WTC11 (cell line): ENCODE data around the gene ADAM33. TPM values are rescaled to one million over a fixed set of nuclear protein-coding genes. Genes with fewer than 3 reads are reported as not detected.

ENCODE experiments used
- ATAC-seq: fragments of 200-7000 bp; cut with Tn5 transposase; 2 replicates; pipeline ENCODE4 v1.10.0; 2021; ENCODE audit warnings: mild to moderate bottlenecking, moderate library complexity
- CTCF ChIA-PET: fragments of 300-600 bp; sonication (Branson Sonifier 250); formaldehyde crosslinking; loops from one replicate; lab custom pipeline; 2021; ENCODE audit warnings: antibody characterized with exemption; lab: Charles Lee
- POLR2A ChIA-PET: fragments of 350-600 bp; sonication (Branson Sonifier 250); formaldehyde crosslinking; loops from one replicate; lab custom pipeline; 2021; ENCODE audit warnings: antibody characterized with exemption; lab: Charles Lee
- DNase-seq: peaks from one replicate; pipeline ENCODE4 v3.0.0; 2021; ENCODE audit warnings: low spot score
- H3K27ac Mint-ChIP-seq: 2 replicates; pipeline ENCODE4 v1.8.0; 2021; ENCODE audit warnings: mixed read lengths
- H3K27me3 Mint-ChIP-seq: 2 replicates; pipeline ENCODE4 v1.8.0; 2021; ENCODE audit warnings: low read depth, mild to moderate bottlenecking, moderate library complexity, mixed read lengths
- H3K36me3 Mint-ChIP-seq: 2 replicates; pipeline ENCODE4 v1.8.0; 2021; ENCODE audit warnings: mixed read lengths
- H3K4me1 Mint-ChIP-seq: 2 replicates; pipeline ENCODE4 v1.8.0; 2022; ENCODE audit warnings: mixed read lengths
- H3K4me3 Mint-ChIP-seq: 2 replicates; pipeline ENCODE4 v1.8.0; 2021; ENCODE audit warnings: mild to moderate bottlenecking, moderate library complexity, mixed read lengths
- H3K9me3 Mint-ChIP-seq: 2 replicates; pipeline ENCODE4 v1.8.0; 2021; ENCODE audit warnings: mixed read lengths
- AFF4 ChIP-seq: sonication (generic); formaldehyde crosslinking; IDR thresholded peaks from 2 replicates; pipeline ENCODE4 v1.8.1; 2023; ENCODE audit warnings: mild to moderate bottlenecking, missing genetic modification reagents, borderline replicate concordance
- ATF1 ChIP-seq: sonication (generic); formaldehyde crosslinking; IDR thresholded peaks from 2 replicates; pipeline ENCODE4 v1.8.1; 2023; ENCODE audit warnings: mild to moderate bottlenecking, moderate library complexity, missing genetic modification reagents
- CBFB ChIP-seq: sonication (generic); formaldehyde crosslinking; IDR thresholded peaks from 2 replicates; pipeline ENCODE4 v1.8.1; 2022; ENCODE audit warnings: mild to moderate bottlenecking, low read depth, missing genetic modification reagents
- E2F4 ChIP-seq: sonication (generic); formaldehyde crosslinking; IDR thresholded peaks from 2 replicates; pipeline ENCODE4 v1.8.1; 2022; ENCODE audit warnings: low read depth, mild to moderate bottlenecking, moderate library complexity, missing genetic modification reagents, borderline replicate concordance
- ELF4 ChIP-seq: sonication (generic); formaldehyde crosslinking; IDR thresholded peaks from 2 replicates; pipeline ENCODE4 v1.8.1; 2022; ENCODE audit warnings: low read depth, mild to moderate bottlenecking, moderate library complexity, missing genetic modification reagents
- FOXJ3 ChIP-seq: sonication (generic); formaldehyde crosslinking; IDR thresholded peaks from 2 replicates; pipeline ENCODE4 v1.9.0; 2021; ENCODE audit warnings: missing genetic modification reagents, mild to moderate bottlenecking, borderline replicate concordance
- FOXK1 ChIP-seq: sonication (generic); formaldehyde crosslinking; IDR thresholded peaks from 2 replicates; pipeline ENCODE4 v1.8.0; 2022; ENCODE audit warnings: mild to moderate bottlenecking, moderate library complexity, missing genetic modification reagents
- HMGA2 ChIP-seq: fragments of 250-450 bp; sonication (Bioruptor Pico); IDR thresholded peaks from 2 replicates; pipeline ENCODE4 v1.4.0; 2021; ENCODE audit warnings: mild to moderate bottlenecking, moderate library complexity
- IRF2 ChIP-seq: sonication (generic); formaldehyde crosslinking; IDR thresholded peaks from 2 replicates; pipeline ENCODE4 v1.8.0; 2022; ENCODE audit warnings: low read depth, missing genetic modification reagents, borderline replicate concordance
- KAT7 ChIP-seq: sonication (generic); formaldehyde crosslinking; IDR thresholded peaks from 2 replicates; pipeline ENCODE4 v1.8.1; 2023; ENCODE audit warnings: missing genetic modification reagents, mild to moderate bottlenecking, borderline replicate concordance
- NFATC4 ChIP-seq: fragments of 250-450 bp; sonication (Bioruptor Pico); IDR thresholded peaks from 2 replicates; pipeline ENCODE4 v1.9.0; 2021; ENCODE audit warnings: mild to moderate bottlenecking
- NFE2L1 ChIP-seq: sonication (generic); formaldehyde crosslinking; IDR thresholded peaks from 2 replicates; pipeline ENCODE4 v1.8.1; 2023; ENCODE audit warnings: missing genetic modification reagents
- NR2C2 ChIP-seq: sonication (generic); formaldehyde crosslinking; IDR thresholded peaks from 2 replicates; pipeline ENCODE4 v1.8.0; 2022; ENCODE audit warnings: mild to moderate bottlenecking, missing genetic modification reagents
- PRRX2 ChIP-seq: fragments of 250-450 bp; sonication (Bioruptor Pico); IDR thresholded peaks from 2 replicates; pipeline ENCODE4 v1.8.0; 2021; ENCODE audit warnings: mild to moderate bottlenecking
- RELA ChIP-seq: sonication (generic); formaldehyde crosslinking; IDR thresholded peaks from 2 replicates; pipeline ENCODE4 v1.8.1; 2022; ENCODE audit warnings: missing genetic modification reagents, mild to moderate bottlenecking, borderline replicate concordance
- RORB ChIP-seq: fragments of 250-450 bp; sonication (Bioruptor Pico); IDR thresholded peaks from 2 replicates; pipeline ENCODE4 v1.9.0; 2021; ENCODE audit warnings: mild to moderate bottlenecking
- SP1 ChIP-seq: sonication (generic); formaldehyde crosslinking; conservative IDR thresholded peaks from 2 replicates; pipeline ENCODE4 v1.8.1; 2022; ENCODE audit warnings: missing genetic modification reagents
- ZMAT4 ChIP-seq: fragments of 250-450 bp; sonication (Bioruptor Pico); IDR thresholded peaks from 2 replicates; pipeline ENCODE4 v1.9.0; 2021; ENCODE audit warnings: mild to moderate bottlenecking
- ZNF138 ChIP-seq: sonication (generic); formaldehyde crosslinking; conservative IDR thresholded peaks from 2 replicates; pipeline ENCODE4 v1.8.1; 2022; ENCODE audit warnings: mild to moderate bottlenecking, moderate library complexity, missing genetic modification reagents
- ZNF232 ChIP-seq: sonication (generic); formaldehyde crosslinking; IDR thresholded peaks from 2 replicates; pipeline ENCODE4 v1.8.0; 2022; ENCODE audit warnings: mild to moderate bottlenecking, missing genetic modification reagents
- ZNF532 ChIP-seq: fragments of 250-450 bp; sonication (Bioruptor Pico); IDR thresholded peaks from 2 replicates; pipeline ENCODE4 v1.9.0; 2021; ENCODE audit warnings: mild to moderate bottlenecking, borderline replicate concordance
- total RNA-seq: library from RNA; stranded (reverse); gene quantifications from 3 replicates; pipeline ENCODE4 v1.2.3, GENCODE V29; 2021
- TF ChIP-seq, protein P1 (sequence below): fragments of 250-450 bp; sonication (Bioruptor Pico); IDR thresholded peaks from 2 replicates; pipeline ENCODE4 v1.8.0; 2021; ENCODE audit warnings: mild to moderate bottlenecking
- TF ChIP-seq, protein P2 (sequence below): sonication (generic); formaldehyde crosslinking; IDR thresholded peaks from 2 replicates; pipeline ENCODE4 v1.8.0; 2023; ENCODE audit warnings: missing genetic modification reagents

Gene ADAM33
- total RNA-seq, 1 experiment from 2014 or later: 5.3 TPM

- TF ChIP-seq, protein P1, sequence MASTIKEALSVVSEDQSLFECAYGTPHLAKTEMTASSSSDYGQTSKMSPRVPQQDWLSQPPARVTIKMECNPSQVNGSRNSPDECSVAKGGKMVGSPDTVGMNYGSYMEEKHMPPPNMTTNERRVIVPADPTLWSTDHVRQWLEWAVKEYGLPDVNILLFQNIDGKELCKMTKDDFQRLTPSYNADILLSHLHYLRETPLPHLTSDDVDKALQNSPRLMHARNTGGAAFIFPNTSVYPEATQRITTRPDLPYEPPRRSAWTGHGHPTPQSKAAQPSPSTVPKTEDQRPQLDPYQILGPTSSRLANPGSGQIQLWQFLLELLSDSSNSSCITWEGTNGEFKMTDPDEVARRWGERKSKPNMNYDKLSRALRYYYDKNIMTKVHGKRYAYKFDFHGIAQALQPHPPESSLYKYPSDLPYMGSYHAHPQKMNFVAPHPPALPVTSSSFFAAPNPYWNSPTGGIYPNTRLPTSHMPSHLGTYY (CRISPR knock-in tag): no peak
- no peak for TF ChIP-seq ZMAT4 (CRISPR knock-in tag)
- TF ChIP-seq SP1 (CRISPR knock-in tag): no peak
- no peak for TF ChIP-seq HMGA2
- no peak for TF ChIP-seq AFF4 (CRISPR knock-in tag)
- TF ChIP-seq RORB (CRISPR knock-in tag): no peak
- no peak for TF ChIP-seq RELA (CRISPR knock-in tag)
- no peak for TF ChIP-seq FOXK1 (CRISPR knock-in tag)
- no peak for TF ChIP-seq IRF2 (CRISPR knock-in tag)
- TF ChIP-seq E2F4 (CRISPR knock-in tag): no peak
These were observed 6.6 kb downstream of the ADAM33 start (continued) for GRCh38 chr20:3674995-3675900.

DNA sequence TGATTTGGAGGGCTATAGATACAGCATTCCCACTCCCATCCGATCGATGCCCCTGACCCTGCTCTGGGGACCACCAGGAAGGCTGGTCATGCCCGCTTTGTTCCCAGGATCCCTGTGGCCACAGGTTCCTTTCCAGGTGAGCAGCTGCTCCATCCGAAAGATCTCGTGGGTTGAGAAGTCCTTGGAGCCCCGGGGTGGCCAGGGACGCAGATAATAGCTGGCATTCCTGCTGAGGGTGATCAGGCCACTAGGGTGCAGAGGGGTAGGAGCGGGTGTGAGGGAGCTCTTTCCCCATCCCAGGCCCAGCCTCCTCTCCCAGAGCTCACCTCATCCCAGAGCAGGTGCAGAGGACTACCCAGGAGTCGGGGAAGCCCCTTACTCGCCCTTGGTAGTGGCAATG, 7.4 kb downstream of the ADAM33 start:
- ATAC-seq (no peak), DNase-seq (no peak)
- Mint-ChIP-seq H3K4me3 (no peak overlapping the region), H3K36me3 (no peaks in the 10 kb centered on the region), H3K27ac (no peak overlapping the region), H3K4me1 (peaks cover 22% of the 10 kb centered on the region), H3K9me3 (no peaks in the 10 kb centered on the region), H3K27me3 (peaks cover 40% of the 10 kb centered on the region)
- TF ChIP-seq NFATC4 (no peak), RELA (CRISPR knock-in tag) (no peak), KAT7 (CRISPR knock-in tag) (no peak), ZNF532 (CRISPR knock-in tag) (no peak), NR2C2 (CRISPR knock-in tag) (no peak), PRRX2 (CRISPR knock-in tag) (no peak), CBFB (CRISPR knock-in tag) (no peak), ZNF138 (CRISPR knock-in tag) (no peak), ELF4 (CRISPR knock-in tag) (no peak), ATF1 (CRISPR knock-in tag) (no peak), FOXJ3 (CRISPR knock-in tag) (no peak), NFE2L1 (CRISPR knock-in tag) (no peak), ZNF232 (CRISPR knock-in tag) (no peak)
- TF ChIP-seq, protein P2, sequence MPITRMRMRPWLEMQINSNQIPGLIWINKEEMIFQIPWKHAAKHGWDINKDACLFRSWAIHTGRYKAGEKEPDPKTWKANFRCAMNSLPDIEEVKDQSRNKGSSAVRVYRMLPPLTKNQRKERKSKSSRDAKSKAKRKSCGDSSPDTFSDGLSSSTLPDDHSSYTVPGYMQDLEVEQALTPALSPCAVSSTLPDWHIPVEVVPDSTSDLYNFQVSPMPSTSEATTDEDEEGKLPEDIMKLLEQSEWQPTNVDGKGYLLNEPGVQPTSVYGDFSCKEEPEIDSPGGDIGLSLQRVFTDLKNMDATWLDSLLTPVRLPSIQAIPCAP: no peak
- ChIA-PET POLR2A (no interaction called here), CTCF (interaction anchor here (0.6 to 6.4 kb wide), 11 partner anchors 8 to 111 kb away, joined by 3 to 56 read pairs (median 4); partner anchors contain the start of genes HSPA12B and SIGLEC1)
